Measurements from ENCODE around the gene UBE2D4. TPM values are rescaled to one million over a fixed set of nuclear protein-coding genes. Genes with fewer than 3 reads are reported as not detected.
"Not testable (repeated sequence)": the region's sequence is repeated elsewhere in the genome, so short reads cannot be mapped to it uniquely, and the experiment has no call there.

The UBE2D4 gene
- total RNA-seq, 2 experiments from 2014 or later: 15.2 to 15.6 TPM

DNA sequence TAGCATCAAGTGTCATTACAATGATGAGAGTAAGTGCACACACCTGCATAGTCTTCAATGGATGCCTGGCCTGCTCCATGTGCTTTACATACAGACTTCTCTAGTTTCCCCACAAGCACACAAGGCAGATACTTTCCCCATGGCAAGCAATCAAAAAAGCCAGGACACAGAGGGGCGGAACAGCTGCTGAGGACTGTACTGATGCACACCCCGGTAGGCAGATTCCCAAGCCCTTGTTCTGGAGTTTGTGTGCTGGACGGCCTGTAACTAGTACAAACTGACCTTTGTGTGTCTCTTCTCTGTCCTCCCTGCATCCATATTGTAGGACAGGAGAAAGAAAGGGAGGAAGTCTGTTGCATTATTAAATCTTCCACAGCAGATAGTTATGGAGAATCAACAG, 25.8 kb downstream of the UBE2D4 start:
- ChIA-PET CTCF (no interaction called here), POLR2A (no interaction called here)

DNA sequence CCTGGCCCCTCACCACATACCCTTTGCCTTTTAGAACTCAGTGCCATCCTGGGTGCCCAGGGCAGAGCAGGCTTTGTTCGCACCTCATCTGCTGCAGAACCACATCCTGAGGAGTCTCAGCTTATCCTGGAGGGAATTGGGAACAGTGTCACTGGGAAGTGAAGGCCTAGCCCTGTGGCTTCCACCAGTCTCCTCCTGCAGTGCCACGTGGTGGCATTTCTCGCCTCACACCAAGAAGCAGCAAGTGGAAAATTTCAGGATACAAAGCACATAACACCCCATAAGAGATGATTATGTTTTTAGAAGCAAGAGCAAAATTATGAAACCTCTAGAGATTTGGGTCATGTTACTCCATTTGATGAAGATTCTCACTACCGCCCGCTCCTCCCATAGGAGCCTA, 26.8 kb downstream of the UBE2D4 start:
- POLR2A ChIA-PET: no interaction called here
- CTCF ChIA-PET: no interaction called here

DNA sequence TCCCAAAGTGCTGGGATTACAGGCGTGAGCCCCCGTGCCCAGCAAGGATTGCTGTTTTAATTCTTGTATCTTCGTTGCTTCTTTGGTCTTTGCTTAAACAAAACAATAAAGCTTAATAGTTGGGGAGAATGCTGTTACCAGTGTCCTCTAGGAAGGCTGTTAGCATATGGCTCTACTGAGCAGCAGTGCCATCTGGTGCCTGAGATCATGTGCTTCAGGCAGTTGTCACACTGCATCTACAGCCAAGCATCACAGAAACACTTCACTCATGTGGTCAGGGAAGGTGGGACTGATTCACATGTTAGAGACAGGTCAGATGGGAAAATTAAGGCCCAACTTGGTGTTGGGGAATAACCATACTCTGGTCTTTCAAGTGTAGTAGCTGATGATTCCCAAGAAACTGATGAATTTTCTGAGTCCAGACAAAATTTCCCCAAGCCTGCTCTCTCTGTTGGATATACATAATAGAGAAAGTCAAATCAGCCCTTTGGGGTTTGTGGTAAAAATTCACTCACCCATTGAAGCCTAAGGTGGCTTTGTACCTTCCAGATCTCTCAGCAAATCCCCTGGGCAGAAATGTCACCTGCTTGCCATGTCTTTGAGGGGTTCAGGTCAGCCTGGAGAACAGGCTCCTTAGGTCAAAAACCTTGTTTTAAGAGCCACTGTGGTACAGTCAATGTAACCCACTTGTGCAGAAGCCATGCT, 28.4 kb downstream of the UBE2D4 start:
- ChIA-PET POLR2A (no interaction called here), CTCF (interaction anchor here (0.6 kb wide), 1 partner anchor 40 kb away, joined by 3 read pairs; no protein-coding TSS in a partner anchor)

DNA sequence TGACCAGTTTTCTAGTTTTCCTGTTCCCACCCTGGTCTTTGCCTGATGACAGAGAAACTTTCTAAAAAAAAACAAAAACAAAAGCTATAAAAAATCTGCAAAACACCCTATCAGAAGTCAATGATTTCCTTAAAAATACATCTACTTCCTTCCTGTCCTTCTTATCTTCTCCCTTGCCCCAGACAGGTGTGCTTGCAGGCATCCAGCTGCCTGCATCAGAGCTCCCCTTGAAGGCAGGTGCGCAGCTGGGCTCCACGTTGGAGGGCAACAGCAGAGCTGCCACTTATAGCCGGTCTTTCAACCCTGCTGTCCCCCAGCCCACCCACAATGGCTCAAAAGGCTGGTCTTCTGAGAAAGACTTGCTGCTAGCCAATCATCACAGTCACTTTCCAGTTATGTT, 29.8 kb downstream of the UBE2D4 start:
- ChIA-PET POLR2A (no interaction called here), CTCF (no interaction called here)

DNA sequence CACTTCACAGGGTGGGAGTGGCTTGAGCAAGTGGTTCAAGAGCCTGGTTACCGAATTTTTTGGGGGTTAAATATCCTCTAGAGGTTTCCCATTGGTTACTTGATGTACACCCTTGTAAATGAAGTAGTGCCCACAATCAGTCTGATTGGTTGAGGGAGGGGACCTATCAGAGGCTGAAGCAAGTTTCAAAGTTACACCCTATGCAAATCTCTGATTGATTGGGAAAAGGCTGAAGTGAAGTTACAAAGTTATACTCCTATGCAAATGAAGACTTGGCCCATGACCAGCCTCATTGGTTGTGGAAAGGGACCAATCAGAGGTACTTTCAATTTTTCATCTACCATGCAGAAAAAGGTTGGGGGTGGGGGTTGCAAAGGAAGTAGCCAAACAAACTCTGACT, 34.7 kb downstream of the UBE2D4 start:
- POLR2A ChIA-PET: no interaction called here

DNA sequence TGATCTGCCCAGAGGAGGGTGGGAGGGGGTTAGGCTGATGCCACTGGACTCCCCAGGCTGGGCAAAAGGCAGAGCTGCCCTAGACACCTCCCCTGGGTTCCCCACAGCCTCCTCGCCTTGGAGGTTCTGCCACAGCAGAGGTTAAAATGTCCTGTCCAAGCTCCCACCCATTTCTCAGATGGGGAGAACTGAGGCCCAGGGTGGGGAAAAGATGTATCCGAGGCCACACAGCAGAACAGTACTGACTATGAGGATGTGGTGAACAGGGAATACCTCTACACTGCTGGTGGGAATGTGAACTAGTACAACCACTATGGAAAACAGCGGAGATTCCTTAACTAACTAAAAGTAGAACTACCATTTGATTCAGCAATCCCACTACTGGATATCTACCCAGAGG, 40.2 kb downstream of the UBE2D4 start:
- POLR2A ChIA-PET, CTCF ChIA-PET: not testable (repeated sequence)

More for the DNA sequence above, 34.7 kb downstream of the UBE2D4 start:
- CTCF ChIA-PET: no interaction called here

DNA sequence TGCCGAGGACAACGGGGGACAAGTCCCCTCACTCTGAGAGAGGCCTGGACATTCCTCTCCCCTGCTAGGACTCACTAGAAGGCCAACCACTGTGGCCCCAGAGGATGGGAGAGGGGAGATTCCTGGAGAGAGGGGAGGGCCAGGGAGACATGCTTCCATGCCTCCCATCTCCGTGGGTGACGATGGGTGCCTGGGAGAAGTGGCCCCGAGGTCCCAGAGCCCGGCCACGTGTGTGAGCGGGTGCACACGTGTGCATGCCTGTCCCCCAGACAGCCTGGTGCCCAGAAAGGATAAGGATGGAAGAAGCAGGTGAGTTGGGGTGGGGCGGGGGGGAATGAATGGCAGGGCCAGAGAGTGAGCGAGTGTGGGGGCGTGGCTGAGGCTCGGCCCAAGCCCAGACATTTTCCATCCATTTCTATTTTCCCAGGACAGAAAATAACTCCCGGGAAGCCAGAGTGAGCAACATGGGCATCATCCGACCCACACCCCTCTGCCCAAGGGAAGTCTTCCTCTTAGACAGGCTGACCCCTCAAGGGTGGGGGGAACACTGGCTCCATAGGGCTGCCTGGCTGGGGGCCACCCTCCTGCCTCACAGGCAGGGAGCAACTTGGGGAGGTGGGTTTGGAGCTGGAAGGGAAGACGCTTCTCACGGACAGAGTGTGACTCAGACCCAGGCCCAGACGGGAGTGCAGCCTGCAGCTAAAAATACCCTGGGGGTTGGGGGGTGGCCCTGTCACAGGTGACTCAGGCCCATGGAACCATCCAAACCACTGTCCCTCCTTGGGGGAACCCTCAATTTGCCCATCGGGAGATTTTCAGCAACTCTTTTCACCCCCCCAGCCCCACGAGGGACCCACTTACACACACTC, 42.2 kb downstream of the UBE2D4 start:
- CTCF ChIA-PET, POLR2A ChIA-PET: not testable (repeated sequence)

DNA sequence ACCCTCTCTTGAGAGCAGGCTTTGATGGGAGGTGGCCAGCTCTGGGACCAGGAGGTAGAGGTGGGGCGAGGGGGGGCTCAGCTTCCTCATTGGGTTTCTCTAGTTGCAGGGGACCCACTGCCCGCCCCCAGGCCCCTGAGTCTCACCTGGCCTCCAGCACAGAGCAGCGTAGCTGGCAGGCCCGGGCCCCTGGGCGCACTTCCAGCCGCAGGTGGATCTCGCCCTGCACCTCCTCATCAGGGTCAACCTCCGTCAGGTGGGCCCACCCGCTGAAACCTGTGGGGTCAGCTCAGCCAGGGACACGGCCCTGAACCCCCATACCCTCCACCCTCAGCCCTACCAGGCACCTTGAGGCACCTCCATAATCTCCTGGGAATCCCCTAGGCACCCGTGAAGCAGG, 43.4 kb downstream of the UBE2D4 start:
- POLR2A ChIA-PET, CTCF ChIA-PET: not testable (repeated sequence)

DNA sequence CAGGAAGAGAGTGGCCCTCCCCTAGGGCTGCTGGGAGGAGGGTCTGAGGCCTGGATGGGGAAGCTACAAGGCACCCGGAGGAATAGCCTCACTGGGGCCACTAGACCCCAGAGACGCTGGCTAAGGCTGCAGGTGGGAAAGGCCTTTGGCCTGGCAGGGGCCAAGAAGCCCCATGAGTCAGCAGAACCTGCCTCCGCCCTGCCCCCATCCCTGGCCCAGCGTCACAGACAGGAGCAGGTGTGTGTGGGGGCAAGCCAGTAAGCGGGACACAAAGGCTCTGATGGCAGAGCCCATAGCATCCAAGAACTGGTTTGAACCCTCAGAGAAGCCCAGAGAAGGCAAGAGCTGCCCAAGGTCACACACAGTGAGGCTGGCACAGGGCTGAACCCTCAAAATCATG, 44.5 kb downstream of the UBE2D4 start:
- CTCF ChIA-PET, POLR2A ChIA-PET: not testable (repeated sequence)

DNA sequence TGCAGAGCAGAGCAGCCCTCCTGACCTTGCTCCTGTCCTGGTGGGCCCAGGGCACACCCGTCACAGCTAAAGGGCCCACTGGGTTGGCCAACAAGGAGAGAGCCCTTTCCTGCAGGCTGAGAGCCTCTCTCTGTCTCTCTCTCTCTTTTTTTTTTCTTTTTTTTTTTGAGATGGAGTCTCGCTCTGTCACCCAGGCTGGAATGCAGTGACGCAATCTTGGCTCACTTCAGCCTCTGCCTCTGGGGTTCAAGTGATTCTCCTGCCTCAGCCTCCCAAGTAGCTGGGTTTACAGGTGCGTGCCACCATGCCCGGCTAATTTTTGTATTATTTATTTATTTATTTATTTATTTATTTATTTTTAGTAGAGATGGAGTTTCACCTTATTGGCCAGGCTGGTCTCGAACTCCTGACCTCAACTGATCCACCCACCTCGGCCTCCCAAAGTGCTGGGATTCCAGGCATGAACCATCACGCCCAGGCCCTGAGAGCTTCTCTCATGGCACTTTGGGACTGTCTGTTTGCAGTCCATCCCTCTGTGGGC, 47.9 kb downstream of the UBE2D4 start:
- CTCF ChIA-PET: not testable (repeated sequence)

DNA sequence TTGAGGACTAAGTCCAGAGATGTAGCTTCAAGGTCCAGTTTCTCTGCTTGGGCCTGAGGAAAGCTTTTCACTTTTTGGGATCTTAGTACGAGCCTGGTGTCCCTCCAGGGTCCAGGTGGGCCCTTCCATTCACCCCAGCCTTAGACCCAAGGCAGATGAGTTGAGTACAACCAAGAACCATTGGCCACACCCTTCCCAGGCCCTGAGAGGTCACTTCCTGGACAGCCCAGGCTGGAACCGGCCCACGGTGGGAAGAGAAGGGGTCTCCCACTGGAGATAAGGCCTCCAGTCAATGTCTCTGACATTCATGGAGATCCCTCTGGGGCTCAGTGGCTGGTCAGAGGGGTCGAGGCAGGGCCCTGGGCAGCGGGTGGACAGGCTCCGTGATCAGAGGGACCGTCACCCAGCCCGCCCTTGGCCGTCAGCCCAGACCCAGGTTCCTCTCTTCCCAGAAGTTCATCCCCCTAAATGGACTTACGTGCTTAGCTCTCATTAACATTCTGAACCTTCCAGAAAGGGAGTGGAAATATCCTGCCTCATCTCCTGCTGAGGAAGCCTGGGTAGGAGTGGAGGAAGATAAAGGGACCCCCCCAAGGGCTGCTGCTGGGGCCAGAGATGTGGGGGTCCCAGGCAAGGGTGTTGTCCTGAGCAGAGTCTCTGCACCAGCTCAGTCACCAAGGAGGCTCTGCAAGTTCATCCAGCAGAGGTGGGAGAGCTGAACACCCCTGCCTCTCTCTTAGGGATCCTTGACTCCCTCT, 48.7 kb downstream of the UBE2D4 start:
- POLR2A ChIA-PET: not testable (repeated sequence)

More for the DNA sequence above, 47.9 kb downstream of the UBE2D4 start:
- POLR2A ChIA-PET: not testable (repeated sequence)

DNA sequence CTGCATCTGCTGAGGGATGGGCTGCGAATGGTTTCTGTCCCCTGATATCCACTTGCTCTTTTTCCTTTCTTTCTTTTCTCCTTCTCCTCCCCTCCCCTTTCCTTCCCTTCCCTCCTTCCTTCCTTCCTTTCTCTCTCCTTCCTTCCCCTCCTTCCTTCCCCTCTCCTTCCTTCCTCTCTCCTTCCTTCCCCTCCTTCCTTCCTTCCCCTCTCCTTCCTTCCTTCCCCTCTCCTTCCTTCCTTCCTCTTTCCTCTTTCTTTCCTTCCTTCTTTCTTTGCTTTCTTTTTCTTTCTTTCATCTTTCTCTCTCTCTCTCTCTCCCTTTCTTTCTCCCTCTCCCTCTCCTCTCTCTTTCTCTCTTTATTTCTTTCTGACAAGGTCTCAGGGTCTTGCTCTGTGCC, 51.3 kb downstream of the UBE2D4 start:
- ChIA-PET CTCF (no interaction called here), POLR2A (no interaction called here)

More for the DNA sequence above, 48.7 kb downstream of the UBE2D4 start:
- CTCF ChIA-PET: not testable (repeated sequence)

DNA sequence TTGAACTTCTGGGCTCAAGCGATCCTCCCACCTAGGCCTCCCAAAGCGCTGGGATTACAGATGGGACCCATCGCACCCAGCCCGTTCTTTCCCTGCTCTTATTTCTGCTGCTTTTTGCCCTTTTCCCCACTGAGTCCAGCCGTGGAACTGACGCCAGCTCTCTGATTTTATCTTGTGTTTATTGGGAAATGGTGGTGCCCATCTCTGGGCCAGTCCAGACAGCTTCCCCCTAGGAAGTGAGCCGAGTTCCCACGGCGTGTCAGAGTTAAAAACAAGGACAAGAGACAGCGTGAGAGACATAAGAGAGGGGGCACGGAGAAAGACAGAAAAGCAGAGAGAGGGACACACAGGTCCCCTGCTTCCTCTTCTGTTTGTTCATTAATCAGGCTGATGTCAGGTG, 51.9 kb downstream of the UBE2D4 start:
- CTCF ChIA-PET, POLR2A ChIA-PET: not testable (repeated sequence)

DNA sequence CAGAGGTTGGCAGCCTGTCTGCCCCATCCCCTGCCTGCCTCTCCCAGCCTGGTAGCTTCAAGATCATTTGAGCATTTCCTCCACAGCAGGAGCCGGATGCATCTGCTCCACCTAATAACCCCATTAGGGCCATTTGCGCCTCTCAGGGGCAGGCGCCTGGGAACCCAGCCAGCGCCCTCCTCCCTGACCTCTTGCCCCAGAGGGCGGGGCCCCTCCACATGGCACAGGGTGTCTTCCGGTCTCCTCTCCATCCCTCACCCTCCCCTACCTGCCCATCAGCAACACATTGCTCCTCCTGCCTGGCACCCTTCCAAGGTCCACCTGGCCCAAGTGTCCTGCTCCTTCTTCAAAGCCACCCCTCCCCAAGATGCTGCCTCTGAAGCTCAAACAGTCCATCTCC, 56.6 kb downstream of the UBE2D4 start:
- POLR2A ChIA-PET: not testable (repeated sequence)

DNA sequence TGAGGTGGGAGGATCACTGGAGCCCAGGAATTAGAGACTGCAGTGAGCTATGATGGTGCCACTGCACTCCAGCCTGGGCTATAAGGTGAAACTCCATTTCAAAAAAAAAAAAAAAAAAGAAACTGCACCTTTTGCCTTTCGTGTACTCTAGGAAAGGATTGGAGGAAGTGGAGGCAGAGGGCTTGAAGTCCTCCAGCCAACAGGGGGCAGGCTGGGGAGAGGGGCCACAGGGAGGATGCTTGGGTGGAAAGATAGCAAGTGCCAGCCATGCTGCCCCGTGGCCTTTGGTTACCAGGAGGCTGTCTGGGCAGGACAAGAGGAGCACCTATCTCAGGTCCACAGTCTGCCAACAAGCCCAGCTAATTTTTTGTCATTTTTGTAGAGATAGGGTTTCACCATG, 57.5 kb downstream of the UBE2D4 start:
- CTCF ChIA-PET, POLR2A ChIA-PET: not testable (repeated sequence)

More for the DNA sequence above, 56.6 kb downstream of the UBE2D4 start:
- CTCF ChIA-PET: not testable (repeated sequence)

DNA sequence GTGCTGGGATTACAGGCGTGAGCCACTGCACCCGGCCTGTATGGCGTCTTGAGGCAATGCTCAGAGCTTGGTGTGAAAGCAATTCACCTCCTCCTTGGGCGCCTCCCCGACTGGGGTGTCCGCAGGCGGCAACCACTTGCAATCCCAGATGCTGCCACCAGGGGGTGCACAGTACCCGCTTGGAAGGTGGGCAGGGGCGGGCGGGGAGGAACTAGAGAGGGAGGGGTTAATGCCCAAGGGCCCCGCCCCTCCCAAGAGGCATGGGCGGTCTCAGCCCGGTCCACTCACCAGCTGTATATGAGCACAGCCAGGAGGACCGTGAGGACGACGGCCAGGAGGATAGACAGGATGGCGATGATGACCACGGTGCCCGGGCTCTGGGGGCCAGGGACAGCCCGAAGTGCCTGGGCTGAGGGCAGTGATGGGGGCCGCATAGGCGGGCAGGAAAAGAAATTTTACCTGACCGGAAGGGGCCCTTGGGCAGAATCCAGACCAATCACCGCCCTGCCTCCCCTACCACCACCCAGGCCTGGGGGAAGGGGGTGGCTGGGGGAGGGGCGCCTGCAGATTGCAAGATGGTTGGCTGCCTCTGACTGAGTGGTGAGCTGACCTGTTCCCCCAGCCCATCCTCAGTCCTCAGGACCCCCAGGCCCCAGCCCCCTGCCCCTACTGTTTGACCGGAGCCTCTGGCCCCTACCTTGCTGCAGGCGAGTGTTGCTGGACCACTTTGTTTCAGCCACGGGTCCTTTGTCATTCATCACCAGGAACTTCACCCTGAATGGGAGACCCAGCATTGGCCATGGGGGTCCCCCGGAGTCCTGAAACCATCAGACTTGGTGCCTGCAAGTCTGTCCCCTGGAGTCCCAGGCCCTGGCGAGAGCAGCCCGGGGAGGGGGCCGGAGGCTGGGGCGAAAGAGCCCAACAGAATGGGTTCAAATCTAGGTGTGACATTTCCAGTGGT, 59.9 kb downstream of the UBE2D4 start:
- POLR2A ChIA-PET, CTCF ChIA-PET: not testable (repeated sequence)

DNA sequence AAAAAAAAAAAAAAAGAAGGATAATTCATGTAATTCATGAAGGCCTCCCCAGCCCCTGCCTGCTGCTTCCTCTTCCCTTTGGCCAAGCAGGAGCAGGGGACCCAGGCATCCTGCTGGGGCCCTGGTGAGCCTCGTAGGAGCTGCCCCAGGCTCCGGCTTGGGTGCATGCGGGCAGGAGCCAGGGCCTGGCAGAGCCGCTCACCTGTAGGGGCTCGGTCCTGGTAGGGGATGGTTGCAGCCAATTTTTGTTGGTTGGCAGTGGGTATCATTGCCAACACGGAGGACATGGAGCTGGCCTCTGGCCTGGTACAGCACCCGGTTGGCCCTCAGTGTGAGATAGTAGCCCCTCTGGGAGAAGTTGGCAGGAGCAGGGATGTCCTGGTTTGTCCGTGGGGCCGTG, 61.2 kb downstream of the UBE2D4 start:
- CTCF ChIA-PET, POLR2A ChIA-PET: not testable (repeated sequence)

DNA sequence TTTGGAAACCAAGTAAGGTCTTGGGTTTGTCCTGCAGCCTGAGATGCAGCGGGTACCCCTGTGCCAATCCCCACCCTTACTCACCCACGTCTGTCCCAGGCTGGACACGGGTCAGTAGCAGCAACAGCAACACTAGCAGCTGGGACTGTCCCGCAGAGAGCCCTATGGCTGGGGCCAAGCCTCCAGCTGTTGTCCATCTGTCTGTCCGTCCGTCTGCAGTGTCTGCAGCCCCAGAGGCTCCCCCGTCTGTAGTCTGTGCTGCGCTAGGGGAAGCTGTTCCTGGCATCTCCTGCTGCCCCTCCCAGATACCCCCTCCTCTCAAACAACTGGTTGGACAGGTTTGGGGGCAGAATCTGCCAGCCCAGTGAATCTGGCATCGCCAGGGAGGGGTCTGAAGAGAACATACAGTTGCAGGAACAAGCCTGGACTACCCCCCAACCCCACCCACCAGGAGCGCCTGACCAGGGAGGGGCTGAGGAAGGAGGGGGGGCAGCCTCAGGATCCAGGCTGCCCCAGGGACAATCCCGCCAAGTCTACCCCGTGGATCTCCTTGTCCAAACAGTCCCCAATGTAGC, 63.9 kb downstream of the UBE2D4 start:
- CTCF ChIA-PET, POLR2A ChIA-PET: not testable (repeated sequence)

DNA sequence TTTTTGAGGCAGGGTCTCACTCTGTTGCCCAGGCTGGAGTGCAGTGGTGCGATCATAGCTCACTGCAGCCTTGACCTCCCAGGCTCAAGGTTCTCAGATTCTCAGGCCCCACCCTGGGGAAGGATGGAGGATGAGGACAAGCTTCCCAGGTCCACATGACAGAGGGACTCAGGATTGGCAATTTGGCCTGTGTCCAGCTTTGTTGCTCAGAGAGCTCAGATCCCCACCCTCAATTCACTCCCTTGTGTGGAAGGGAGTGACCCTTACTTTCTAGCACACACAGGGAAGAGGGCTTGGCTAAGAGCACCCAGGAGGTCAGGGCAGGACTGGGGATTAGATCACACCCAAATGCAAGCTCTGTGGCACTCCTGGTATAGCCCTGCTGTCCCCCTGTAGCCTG, 64.6 kb downstream of the UBE2D4 start:
- POLR2A ChIA-PET, CTCF ChIA-PET: not testable (repeated sequence)

All from activated CD8-positive, alpha-beta memory T cell treated with anti-CD3 and anti-CD28 coated beads for 36 hours (primary cell).